ENCODE results near the gene STC2.

DNA sequence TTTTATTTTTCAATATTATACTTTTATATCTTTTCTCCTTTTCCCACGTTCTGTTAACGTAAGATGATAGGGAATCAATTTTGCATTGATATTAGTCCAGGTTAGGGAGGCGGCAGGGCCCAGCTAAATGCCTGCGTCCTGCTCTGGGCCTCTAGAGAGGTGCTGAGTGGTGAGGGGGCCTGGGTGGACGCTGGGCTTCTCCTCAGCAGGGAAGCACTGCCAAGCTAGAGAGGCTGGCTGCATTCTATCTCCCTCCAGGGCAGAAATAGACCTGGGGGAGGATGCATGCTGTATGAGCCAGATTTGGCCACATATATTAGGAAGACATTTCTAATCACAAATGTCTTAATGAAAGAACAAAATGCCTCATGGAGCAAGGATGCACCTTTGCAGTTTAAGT lies 49.6 kb downstream of the STC2 start:
- TF ChIP-seq, protein P1, sequence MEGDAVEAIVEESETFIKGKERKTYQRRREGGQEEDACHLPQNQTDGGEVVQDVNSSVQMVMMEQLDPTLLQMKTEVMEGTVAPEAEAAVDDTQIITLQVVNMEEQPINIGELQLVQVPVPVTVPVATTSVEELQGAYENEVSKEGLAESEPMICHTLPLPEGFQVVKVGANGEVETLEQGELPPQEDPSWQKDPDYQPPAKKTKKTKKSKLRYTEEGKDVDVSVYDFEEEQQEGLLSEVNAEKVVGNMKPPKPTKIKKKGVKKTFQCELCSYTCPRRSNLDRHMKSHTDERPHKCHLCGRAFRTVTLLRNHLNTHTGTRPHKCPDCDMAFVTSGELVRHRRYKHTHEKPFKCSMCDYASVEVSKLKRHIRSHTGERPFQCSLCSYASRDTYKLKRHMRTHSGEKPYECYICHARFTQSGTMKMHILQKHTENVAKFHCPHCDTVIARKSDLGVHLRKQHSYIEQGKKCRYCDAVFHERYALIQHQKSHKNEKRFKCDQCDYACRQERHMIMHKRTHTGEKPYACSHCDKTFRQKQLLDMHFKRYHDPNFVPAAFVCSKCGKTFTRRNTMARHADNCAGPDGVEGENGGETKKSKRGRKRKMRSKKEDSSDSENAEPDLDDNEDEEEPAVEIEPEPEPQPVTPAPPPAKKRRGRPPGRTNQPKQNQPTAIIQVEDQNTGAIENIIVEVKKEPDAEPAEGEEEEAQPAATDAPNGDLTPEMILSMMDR (IDR thresholded peaks at IDR 0.05; ENCODE audit: low read depth, low read length, poor library complexity, severe bottlenecking), result no peak
- no peak for TF ChIP-seq EZH2phosphoT487 (IDR thresholded peaks at IDR 0.05; ENCODE audit: borderline replicate concordance, low read length)

Data from DOHH2 (cell line).